Measurements from ENCODE around the gene CNTNAP3.
"Not testable (repeated sequence)": the region's sequence is repeated elsewhere in the genome, so short reads cannot be mapped to it uniquely, and the experiment has no call there.

- TF ChIP-seq CTCF, POLR2A, EP300 (IDR thresholded peaks at IDR 0.05): not testable (repeated sequence)
These were observed 130.3 kb downstream of the CNTNAP3 start for GRCh38 chr9:39157714-39158113.
